GM20431 (cell line): ENCODE data around the gene CHSY1.

Experiments
- in situ Hi-C: fragments of 300-500 bp; cut with MseI, MboI; formaldehyde crosslinking; loops from one replicate; pipeline ENCODE4 v1.15.0; 2020; ENCODE audit warnings: low sequenced_read_pairs; ENCODE audit not compliant: unreplicated experiment

The CHSY1 gene

GRCh38 chr15:101159096-101159935 lies 92.5 kb downstream of the CHSY1 start:
- in situ Hi-C loops = no loop called here

DNA sequence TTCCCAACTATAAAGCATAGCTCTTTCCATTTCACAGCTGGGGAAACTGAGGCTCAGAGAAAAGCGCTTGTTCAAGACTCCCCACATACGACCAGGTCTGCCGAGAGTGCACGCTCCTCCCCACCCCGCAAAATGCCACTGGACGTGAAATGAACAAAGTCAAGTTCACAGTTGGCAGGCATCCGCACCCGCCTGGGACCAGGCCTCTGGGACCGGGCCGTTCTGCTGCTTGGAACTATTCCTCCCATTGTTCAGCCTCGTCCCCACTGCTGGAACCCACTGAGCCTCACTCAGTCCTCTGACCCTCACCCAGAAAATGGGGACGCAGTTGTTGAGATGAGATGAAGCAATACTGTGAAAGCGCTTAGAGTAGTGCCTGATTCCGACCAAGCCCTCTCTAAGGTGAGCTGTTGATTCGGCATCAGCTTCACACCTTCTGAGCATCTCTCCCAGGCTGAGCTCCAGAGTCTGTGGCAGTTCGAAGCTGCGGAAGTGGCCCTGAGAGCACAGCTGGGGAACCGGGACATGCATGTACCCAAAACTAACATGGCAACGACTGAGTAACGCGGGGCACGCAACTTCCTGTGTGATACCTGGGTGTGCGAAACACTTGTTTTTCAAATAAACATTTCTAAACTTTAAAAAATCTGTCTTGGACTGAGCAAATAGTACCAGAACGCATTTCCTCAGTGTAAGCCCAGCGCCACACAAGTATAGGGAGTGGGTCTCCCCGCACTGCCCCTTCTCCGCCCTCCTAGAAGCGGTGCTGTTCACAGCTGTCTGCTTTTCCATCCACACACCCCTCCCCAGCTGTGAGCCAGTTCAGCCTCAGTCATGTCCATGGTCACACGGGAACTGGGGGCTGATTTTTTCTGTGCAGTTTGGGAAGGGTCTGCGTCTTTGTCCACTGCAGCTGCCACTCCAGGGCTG lies 93.4 kb downstream of the CHSY1 start:
- in situ Hi-C loops = no loop called here

DNA sequence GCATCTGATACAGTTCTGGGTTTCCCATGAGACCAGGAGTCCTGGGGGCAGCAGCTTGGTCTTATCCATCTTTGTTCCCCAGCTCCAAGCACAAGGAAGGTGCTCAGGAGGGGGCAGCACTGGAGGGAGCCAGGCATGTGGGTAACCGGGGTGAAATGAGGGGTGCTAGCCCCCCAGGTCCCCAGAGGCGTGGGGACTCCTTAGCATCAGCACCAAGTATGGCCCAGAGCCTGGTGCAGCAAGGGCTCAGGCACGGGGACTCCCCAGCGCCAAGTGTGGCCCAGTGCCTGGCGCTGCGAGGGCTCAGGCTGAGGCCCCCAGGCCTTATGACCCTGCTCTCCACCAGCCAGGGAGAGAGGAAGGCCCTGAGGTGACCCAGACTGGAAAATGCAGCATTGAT lies 94.1 kb downstream of the CHSY1 start:
- in situ Hi-C loops = no loop called here

- in situ Hi-C loops = no loop called here
These were observed 95.2 kb downstream of the CHSY1 start for GRCh38 chr15:101156509-101157159.

- in situ Hi-C loops = no loop called here
These were observed 95.8 kb downstream of the CHSY1 start for GRCh38 chr15:101156061-101156460.

DNA sequence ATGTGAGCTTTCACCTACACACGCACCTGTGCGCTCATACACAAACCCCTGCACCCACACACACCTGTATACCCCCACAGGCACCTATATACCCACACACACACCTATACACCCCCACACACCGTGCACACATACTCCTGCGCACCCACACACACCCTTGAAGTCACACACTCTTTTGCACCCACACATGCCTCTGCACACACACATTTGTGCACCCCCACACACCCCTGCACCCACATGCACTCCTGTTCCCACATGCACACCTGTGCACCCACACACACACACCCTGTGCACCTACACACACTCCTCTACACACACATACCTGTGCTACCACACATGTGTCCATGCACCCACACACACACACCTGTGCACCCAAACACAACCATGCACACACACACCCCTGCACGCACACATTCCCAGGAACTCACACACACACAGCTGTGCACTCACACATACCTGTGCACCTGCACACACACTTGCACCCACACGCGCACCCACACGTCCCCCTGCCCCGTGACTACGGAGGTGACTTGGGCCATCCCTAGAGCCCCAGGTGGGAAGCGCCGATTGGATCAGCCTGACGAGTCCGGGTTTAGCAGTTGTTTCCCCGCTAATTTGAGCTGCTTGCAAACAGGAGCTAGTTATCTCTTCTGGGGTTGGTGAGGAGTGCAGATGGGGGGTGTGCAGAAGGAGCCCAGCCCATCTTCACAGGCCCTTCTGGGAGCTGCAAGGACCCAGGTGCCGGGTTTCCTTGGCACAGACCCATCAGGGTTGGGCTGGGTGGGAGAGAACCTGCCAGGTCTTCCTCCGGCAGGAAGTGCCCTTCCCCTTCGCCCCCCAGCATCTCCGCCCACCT lies 97.8 kb downstream of the CHSY1 start:
- in situ Hi-C loops = no loop called here

DNA sequence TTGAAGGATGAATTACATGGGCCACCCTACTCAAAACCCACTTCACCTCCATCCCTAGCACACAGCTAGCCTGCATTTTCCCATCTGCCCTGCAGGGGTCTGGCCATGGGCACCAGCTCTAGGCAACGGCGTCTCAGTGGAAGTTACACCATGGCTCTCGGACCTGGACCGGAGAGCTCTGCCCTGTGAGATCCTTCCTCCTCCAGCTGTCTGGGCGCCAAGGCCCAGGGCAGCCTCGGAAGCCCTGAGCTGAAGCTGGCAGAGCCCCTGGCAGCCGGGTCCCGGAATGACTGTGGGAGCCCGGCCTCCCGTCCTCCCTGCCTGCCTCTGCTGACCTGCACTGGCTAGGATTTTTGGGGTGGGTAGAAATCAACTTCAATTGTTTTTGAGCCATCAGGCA lies 98.9 kb downstream of the CHSY1 start:
- in situ Hi-C loops = no loop called here

DNA sequence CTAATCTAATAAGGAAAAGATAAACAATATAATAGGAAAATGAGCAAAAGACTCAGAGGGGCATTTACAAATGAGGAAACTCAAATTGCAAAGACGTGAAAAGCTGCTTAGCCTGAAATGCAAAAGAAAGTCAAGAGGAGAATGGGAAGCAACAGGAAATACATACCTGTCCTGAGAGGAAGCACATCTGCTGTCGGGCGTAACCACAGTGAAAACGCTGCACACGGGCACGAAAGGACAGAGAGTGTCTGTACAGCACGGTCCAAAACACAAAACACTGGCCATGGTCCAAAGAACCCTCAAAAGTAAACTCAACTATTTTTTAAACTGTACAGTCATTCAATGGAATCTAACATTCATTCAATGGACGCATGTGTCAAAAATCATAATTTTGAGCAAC lies 100.6 kb downstream of the CHSY1 start:
- in situ Hi-C loops = no loop called here

- in situ Hi-C loops = no loop called here
These were observed 101.2 kb downstream of the CHSY1 start for GRCh38 chr15:101150723-101151040.

DNA sequence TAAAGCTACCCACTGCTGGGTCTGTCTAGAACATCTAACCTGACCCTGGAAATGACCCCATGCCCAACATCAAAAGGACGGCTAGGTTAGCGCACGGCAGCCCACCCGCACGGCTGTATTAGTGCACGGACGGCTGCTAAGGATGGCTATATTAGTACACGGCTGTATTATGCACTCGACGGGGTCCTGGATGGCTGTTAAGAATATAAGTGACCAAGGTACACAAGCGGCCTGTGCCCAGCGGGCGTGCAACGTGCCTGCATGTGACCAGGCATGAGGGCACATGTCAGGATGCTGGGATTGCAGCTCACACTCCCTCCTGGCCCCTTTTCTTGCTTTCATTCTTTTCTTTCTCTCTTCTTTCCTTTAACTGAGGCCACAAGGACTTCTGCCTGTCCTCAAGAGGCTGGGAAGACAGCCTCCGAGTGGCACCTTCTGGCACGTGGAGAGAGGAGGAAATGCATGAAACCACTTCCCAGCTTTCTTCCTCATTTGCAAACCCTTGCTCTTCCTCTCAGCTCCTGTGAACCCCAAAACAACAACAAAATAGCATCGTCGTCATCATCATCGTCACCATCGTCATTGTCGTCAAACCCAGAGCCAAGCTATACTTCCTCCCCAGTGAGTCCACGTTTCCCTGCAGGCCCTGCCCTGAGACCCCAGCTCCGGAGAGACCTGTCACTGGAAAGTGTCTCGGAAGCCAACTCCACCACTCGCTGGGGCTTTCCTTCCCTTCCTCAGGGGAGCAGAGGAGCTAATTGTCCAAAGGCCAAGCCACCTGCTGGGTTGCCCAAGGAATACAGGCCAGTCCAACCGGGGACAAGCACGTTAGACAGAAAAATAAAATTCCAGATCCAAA lies 101.8 kb downstream of the CHSY1 start:
- in situ Hi-C loops = no loop called here

GRCh38 chr15:101148881-101149664 lies 102.8 kb downstream of the CHSY1 start:
- in situ Hi-C loops = no loop called here

DNA sequence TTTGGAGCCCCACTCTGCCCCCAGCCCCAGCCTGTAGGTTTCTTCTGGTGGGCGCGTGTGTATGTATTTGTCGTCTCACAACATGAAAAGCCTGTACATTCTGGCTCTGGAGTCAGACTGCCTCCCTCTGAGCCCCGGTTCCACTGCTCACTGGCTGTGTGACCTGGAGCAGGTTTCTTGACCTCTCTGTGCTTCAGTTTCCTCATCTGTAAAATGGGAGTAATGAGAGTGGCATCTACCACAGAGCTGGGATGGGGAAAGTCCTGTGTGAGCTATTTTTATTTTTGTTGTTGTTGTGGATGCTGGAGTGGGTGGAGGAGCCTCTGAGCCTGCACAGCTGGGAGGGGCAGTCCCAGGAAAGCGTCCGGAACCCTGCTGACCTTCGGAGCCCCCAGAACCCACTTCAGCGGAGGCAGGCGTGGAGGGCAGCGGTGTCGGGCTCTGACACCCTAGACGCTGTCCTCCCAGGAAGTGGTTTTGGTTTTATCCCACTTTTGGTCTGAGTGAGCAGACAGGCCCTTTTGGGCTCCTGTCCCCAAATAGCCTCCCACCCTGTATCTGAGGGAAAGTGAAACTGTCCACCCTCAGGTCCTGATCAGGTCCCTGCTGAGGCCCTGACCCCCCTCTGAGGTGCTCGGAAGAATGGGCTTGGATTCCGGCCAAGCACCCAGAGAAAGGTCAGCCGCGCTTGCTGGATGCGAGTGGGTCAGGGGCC lies 103.5 kb downstream of the CHSY1 start:
- in situ Hi-C loops = no loop called here

- in situ Hi-C loops = no loop called here
These were observed 104.7 kb downstream of the CHSY1 start for GRCh38 chr15:101147181-101147580.

DNA sequence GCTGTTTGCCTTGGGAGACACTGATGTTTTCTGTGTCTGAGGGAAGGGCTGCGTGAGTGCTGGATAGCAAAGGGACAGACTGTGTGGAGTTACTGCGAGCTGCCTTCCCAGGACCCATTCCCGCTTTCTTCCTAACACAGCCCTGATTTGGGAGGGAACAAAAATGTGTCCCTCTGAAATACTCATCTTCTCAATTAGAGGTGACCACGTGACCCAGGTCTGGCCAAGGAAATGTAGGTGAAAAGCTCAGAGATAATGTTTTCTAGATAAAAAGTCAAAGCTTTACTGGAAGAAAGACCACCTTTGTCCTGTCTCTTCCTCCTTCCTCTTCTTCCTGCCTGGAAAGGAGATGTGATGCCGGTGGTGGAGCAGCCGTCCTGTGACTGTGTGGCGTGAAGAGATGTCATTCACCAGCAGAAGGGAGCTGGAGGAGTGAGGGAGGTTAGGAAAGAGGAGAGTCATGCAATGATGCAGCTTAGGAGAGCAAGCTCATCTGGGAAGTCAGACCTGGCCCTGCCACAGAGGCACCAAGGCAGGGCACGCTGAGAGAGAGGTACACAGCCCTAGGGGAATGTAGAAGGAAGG lies 105.6 kb downstream of the CHSY1 start:
- in situ Hi-C loops = no loop called here

GRCh38 chr15:101145362-101145761 lies 106.5 kb downstream of the CHSY1 start:
- in situ Hi-C loops = no loop called here

- in situ Hi-C loops = no loop called here
These were observed 108.5 kb downstream of the CHSY1 start for GRCh38 chr15:101143321-101143720.

DNA sequence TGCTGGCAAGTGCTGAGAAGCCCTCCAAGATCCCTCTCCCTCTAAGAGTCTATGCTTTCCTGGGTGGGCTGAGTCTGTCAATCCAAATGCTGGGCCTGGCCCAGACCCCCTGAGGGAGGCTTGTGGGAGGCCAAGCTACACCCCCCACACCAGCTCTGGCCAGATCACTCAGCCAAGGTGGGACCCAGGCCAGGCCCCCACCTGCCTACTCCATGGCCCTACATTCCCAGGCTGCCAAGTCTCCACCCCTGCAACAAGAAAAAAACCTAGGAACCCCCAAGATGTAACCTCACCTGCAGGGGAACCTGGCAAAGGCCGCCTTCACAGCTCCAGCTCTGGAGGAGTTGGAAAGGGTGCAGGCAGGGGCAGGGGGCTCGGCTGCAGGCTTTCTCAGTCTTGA lies 109.1 kb downstream of the CHSY1 start:
- in situ Hi-C loops = no loop called here
